Spleen (tissue), 11 donors: ENCODE results near the gene TMEM182. TPM values are rescaled to one million over a fixed set of nuclear protein-coding genes. Genes with fewer than 3 reads are reported as not detected.

Experiments
- DNase-seq: peaks from one replicate; pipeline ENCODE4 v3.0.0-alpha.2; 2020
- H3K27ac ChIP-seq, 8 donors: fragments of 200-600 bp; sonication (generic) in 7 of 8; 1 replicate in 4 of 8; 2 replicates in 4 of 8; pipeline versions ENCODE4 v1.5.0 to v1.8.0; 2016 to 2021; ENCODE audit warnings: inconsistent platforms in 4 of 8, mild to moderate bottlenecking in 4 of 8, moderate library complexity in 1 of 8
- H3K27me3 ChIP-seq, 7 donors: fragments of 200-600 bp; sonication (generic) in 6 of 7; replicated peaks in 1 of 7; 1 replicate in 4 of 7; 2 replicates in 3 of 7; pipeline versions ENCODE4 v1.5.0 to v1.8.0; 2016 to 2021; ENCODE audit warnings: inconsistent platforms in 3 of 7, mild to moderate bottlenecking in 1 of 7
- H3K36me3 ChIP-seq, 6 donors: fragments of 200-600 bp; sonication (generic) in 5 of 6; 1 replicate in 4 of 6; 2 replicates in 2 of 6; pipeline versions ENCODE4 v1.5.0 to v1.8.0; 2016 to 2021; ENCODE audit warnings: inconsistent platforms in 2 of 6
- H3K4me1 ChIP-seq, 6 donors: fragments of 200-600 bp; sonication (generic) in 5 of 6; 1 replicate in 3 of 6; 2 replicates in 3 of 6; pipeline versions ENCODE4 v1.5.0 to v1.8.0; 2016 to 2021; ENCODE audit warnings: inconsistent platforms in 3 of 6
- H3K4me3 ChIP-seq, 8 donors: fragments of 200-600 bp; sonication (generic) in 7 of 8; 1 replicate in 4 of 8; 2 replicates in 4 of 8; pipeline versions ENCODE4 v1.5.0 to v1.8.0; 2016 to 2021; ENCODE audit warnings: inconsistent platforms in 4 of 8, mild to moderate bottlenecking in 4 of 8, moderate library complexity in 2 of 8
- H3K9me3 ChIP-seq, 8 donors: fragments of 200-600 bp; sonication (generic) in 7 of 8; 1 replicate in 4 of 8; 2 replicates in 4 of 8; pipeline versions ENCODE4 v1.5.0 to v1.8.0; 2016 to 2021; ENCODE audit warnings: inconsistent platforms in 4 of 8
- CTCF ChIP-seq, 11 experiments: fragments of 200-600 bp in 7 of 11; fragments of 450-650 bp in 4 of 11; sonication (generic) in 4 of 11; IDR thresholded peaks in 8 of 11; conservative IDR thresholded peaks in 3 of 11; 1 replicate in 7 of 11; 2 replicates in 4 of 11; pipeline versions ENCODE4 v1.4.0 to v1.8.0; 2016 to 2021; ENCODE audit warnings: antibody characterized with exemption in 11 of 11, inconsistent platforms in 4 of 11, mild to moderate bottlenecking in 1 of 11
- POLR2A ChIP-seq, 3 donors: fragments of 450-650 bp; IDR thresholded peaks; one replicate each; pipeline ENCODE4 v1.5.1; 2017; ENCODE audit warnings: antibody characterized with exemption in 3 of 3, mild to moderate bottlenecking in 1 of 3
- POLR2AphosphoS5 ChIP-seq, 3 donors: sonication (generic); formaldehyde crosslinking; IDR thresholded peaks; one replicate each; pipeline ENCODE4 v1.5.1; 2017; ENCODE audit warnings: antibody characterized with exemption in 3 of 3
- WGBS, 5 donors: extraction: QIAGEN DNeasy Blood & Tissue Kit in 3 of 5; methylation state at CpG; one replicate each; pipeline versions ENCODE4 v1.1.5 to v1.1.7; 2013 to 2018; 5-methylcytosine and 5-hydroxymethylcytosine counted together
- intact Hi-C: fragments of 100-400 bp; cut with DNase I; formaldehyde crosslinking; loops from one replicate; pipeline ENCODE4 v1.15.0; 2023; ENCODE audit warnings: low total_unique reads
- polyA plus RNA-seq, 3 donors: library from polyadenylated mRNA; stranded (reverse); fragments of 200-250 nt; gene quantifications; one replicate each; pipeline ENCODE4 v1.2.1, GENCODE V29; 2013
- total RNA-seq, 7 donors: library from RNA; depleted of rRNA in 3 of 7; stranded (reverse); fragments of >200 nt in 3 of 7; fragmentation: NEBNext Ultra II Directional in 4 of 7; extraction: Animal tissue kit (Norgen Biotek cat#: 25700) in 4 of 7; gene quantifications; one replicate each; pipeline versions ENCODE4 v1.1.0 to v1.2.1, GENCODE V29; 2016 to 2021
- donor health status: healthy with polysubstance abuse.
- donor health status: DM: no; HTN: no; CAD: no; lungs with moderate emphysema.
- donor health status: DM: no; HTN: no; CAD: no.
- donor health status: Bipolar disorder and iron deficiency.
- donor health status: healthy.
- donor health status: DM: no; HTN: no; CAD: no.
- donor health status: DM: yes; HTN: yes; CAD: no.

Gene TMEM182
- total and polyA plus RNA-seq, 10 donors: 1.3 to 8.6 (median 3.2) TPM

- WGBS, 5 donors: 70 to 86% (median 76%) methylated on average over 7 of the region's 7 CpGs
- H3K4me1 ChIP-seq: no peaks in the 10 kb centered on the region
- peaks cover 0 to 19% (median 0%) of the 10 kb centered on the region in 6 donors for H3K36me3 ChIP-seq
- intact Hi-C loops: no loop called here
- H3K4me3 ChIP-seq: no peak overlapping the region
- no peak for TF ChIP-seq CTCF (IDR thresholded peaks at IDR 0.05 in 8 of 11, conservative IDR thresholded peaks at IDR 0.05 in 3 of 11)
- TF ChIP-seq POLR2A (IDR thresholded peaks at IDR 0.05): no peak
- no peak for TF ChIP-seq POLR2AphosphoS5 (IDR thresholded peaks at IDR 0.05)
- H3K9me3 ChIP-seq: no peaks in the 10 kb centered on the region
- no peak overlapping the region for H3K27ac ChIP-seq
- H3K27me3 ChIP-seq: no peaks in the 10 kb centered on the region
- DNase-seq: no peak
These were observed 21.8 kb downstream of the TMEM182 start for GRCh38 chr2:102783506-102784183.

- intact Hi-C loops: no loop called here
These were observed 23.1 kb downstream of the TMEM182 start for GRCh38 chr2:102784940-102785339.

GRCh38 chr2:102788216-102788884, 26.5 kb downstream of the TMEM182 start:
- peaks cover 0 to 19% (median 0%) of the 10 kb centered on the region in 6 donors for H3K36me3 ChIP-seq
- no peak for DNase-seq
- peaks cover 0 to 4% (median 0%) of the 10 kb centered on the region in 6 donors for H3K4me1 ChIP-seq
- H3K27ac ChIP-seq: no peak overlapping the region
- WGBS, 5 donors: 76 to 88% (median 86%) methylated on average over 5 of the region's 5 CpGs
- intact Hi-C loops: no loop called here
- H3K9me3 ChIP-seq: no peaks in the 10 kb centered on the region
- no peaks in the 10 kb centered on the region for H3K27me3 ChIP-seq
- no peak for TF ChIP-seq POLR2A (IDR thresholded peaks at IDR 0.05)
- TF ChIP-seq POLR2AphosphoS5 (IDR thresholded peaks at IDR 0.05): no peak
- no peak for TF ChIP-seq CTCF (IDR thresholded peaks at IDR 0.05 in 8 of 11, conservative IDR thresholded peaks at IDR 0.05 in 3 of 11)
- H3K4me3 ChIP-seq: no peak overlapping the region

More at GRCh38 chr2:102784940-102785339, 23.1 kb downstream of the TMEM182 start:
- WGBS, 5 donors: 91 to 98% (median 94%) methylated on average over 3 of the region's 3 CpGs
- no peaks in the 10 kb centered on the region for H3K4me1 ChIP-seq
- no peak overlapping the region for H3K27ac ChIP-seq
- H3K36me3 ChIP-seq: peaks cover 0 to 19% (median 0%) of the 10 kb centered on the region in 6 donors
- no peaks in the 10 kb centered on the region for H3K27me3 ChIP-seq
- no peak overlapping the region for H3K4me3 ChIP-seq
- no peaks in the 10 kb centered on the region for H3K9me3 ChIP-seq
- TF ChIP-seq CTCF (IDR thresholded peaks at IDR 0.05 in 8 of 11, conservative IDR thresholded peaks at IDR 0.05 in 3 of 11) (no peak), POLR2AphosphoS5 (IDR thresholded peaks at IDR 0.05) (no peak), POLR2A (IDR thresholded peaks at IDR 0.05) (no peak)
- DNase-seq: no peak

GRCh38 chr2:102788885-102789260, 27.0 kb downstream of the TMEM182 start:
- peaks cover 0 to 4% (median 0%) of the 10 kb centered on the region in 6 donors for H3K4me1 ChIP-seq
- WGBS, 5 donors: 57 to 89% (median 72%) methylated on average over 8 of the region's 8 CpGs
- intact Hi-C loops: no loop called here
- TF ChIP-seq POLR2A (IDR thresholded peaks at IDR 0.05) (no peak), POLR2AphosphoS5 (IDR thresholded peaks at IDR 0.05) (no peak), CTCF (IDR thresholded peaks at IDR 0.05 in 8 of 11, conservative IDR thresholded peaks at IDR 0.05 in 3 of 11) (no peak)
- H3K27ac ChIP-seq: peak overlapping the region in 1 of 8 donors; percentile 8
- H3K27me3 ChIP-seq: no peaks in the 10 kb centered on the region
- DNase-seq: no peak
- H3K4me3 ChIP-seq: no peak overlapping the region
- no peaks in the 10 kb centered on the region for H3K9me3 ChIP-seq
- peaks cover 0 to 19% (median 0%) of the 10 kb centered on the region in 6 donors for H3K36me3 ChIP-seq
